HEK293T (cell line): ENCODE data around the gene C15orf40.
"Not testable (repeated sequence)": the region's sequence is repeated elsewhere in the genome, so short reads cannot be mapped to it uniquely, and the experiment has no call there.

Experiments used
- CTCF ChIA-PET: fragments of 350-600 bp; formaldehyde crosslinking; extraction: SDS; loops from one replicate; lab custom pipeline; 2021; ENCODE audit warnings: antibody characterized with exemption, inconsistent platforms; lab: Yijun Ruan, JAX
- POLR2A ChIA-PET: fragments of 350-600 bp; formaldehyde crosslinking; extraction: SDS; loops from one replicate; lab custom pipeline; 2020; ENCODE audit warnings: antibody characterized with exemption, inconsistent platforms; lab: Yijun Ruan, JAX
- DNase-seq: peaks from one replicate; pipeline ENCODE4 v3.0.0; 2012; ENCODE audit warnings: mixed read lengths; ENCODE audit errors: extremely low spot score
- ARNT ChIP-seq: fragments of 450-650 bp; IDR thresholded peaks from 2 replicates; pipeline ENCODE4 v1.6.1; 2017; ENCODE audit warnings: mild to moderate bottlenecking
- BHLHE40 ChIP-seq: fragments of 450-650 bp; IDR thresholded peaks from 2 replicates; pipeline ENCODE4 v1.6.1; 2016; ENCODE audit warnings: mild to moderate bottlenecking, moderate library complexity, borderline replicate concordance
- CTBP1 ChIP-seq: fragments of 450-650 bp; IDR thresholded peaks from 2 replicates; pipeline ENCODE4 v1.6.1; 2016; ENCODE audit warnings: borderline replicate concordance
- ELF4 ChIP-seq: fragments of 450-650 bp; IDR thresholded peaks from 2 replicates; pipeline ENCODE4 v1.6.1; 2017; ENCODE audit warnings: antibody characterized with exemption
- FOXA1 ChIP-seq: fragments of 450-650 bp; IDR thresholded peaks from 2 replicates; pipeline ENCODE4 v1.6.1; 2016; ENCODE audit warnings: mild to moderate bottlenecking
- FOXK2 ChIP-seq: fragments of 450-650 bp; IDR thresholded peaks from 2 replicates; pipeline ENCODE4 v1.6.1; 2016; ENCODE audit warnings: mild to moderate bottlenecking
- FOXM1 ChIP-seq: fragments of 450-650 bp; IDR thresholded peaks from 2 replicates; pipeline ENCODE4 v1.6.1; 2017; ENCODE audit warnings: mild to moderate bottlenecking, borderline replicate concordance
- HDGF ChIP-seq: fragments of 450-650 bp; IDR thresholded peaks from 2 replicates; pipeline ENCODE4 v1.6.1; 2017; ENCODE audit warnings: antibody characterized with exemption, borderline replicate concordance
- L3MBTL2 ChIP-seq: fragments of 450-650 bp; conservative IDR thresholded peaks from 2 replicates; pipeline ENCODE4 v1.6.1; 2016; ENCODE audit warnings: mild to moderate bottlenecking
- LEF1 ChIP-seq: fragments of 450-650 bp; IDR thresholded peaks from 2 replicates; pipeline ENCODE4 v1.6.1; 2017; ENCODE audit warnings: mild to moderate bottlenecking, borderline replicate concordance
- NFRKB ChIP-seq: fragments of 450-650 bp; IDR thresholded peaks from 2 replicates; pipeline ENCODE4 v1.6.1; 2016; ENCODE audit warnings: mild to moderate bottlenecking, moderate library complexity
- SP1 ChIP-seq: fragments of 450-650 bp; IDR thresholded peaks from 2 replicates; pipeline ENCODE4 v1.6.1; 2017
- SUZ12 ChIP-seq: fragments of 450-650 bp; IDR thresholded peaks from 2 replicates; pipeline ENCODE4 v1.6.1; 2016; ENCODE audit warnings: mild to moderate bottlenecking
- TARDBP ChIP-seq: fragments of 450-650 bp; IDR thresholded peaks from 2 replicates; pipeline ENCODE4 v1.6.1; 2016
- ZNF384 ChIP-seq: fragments of 450-650 bp; IDR thresholded peaks from 2 replicates; pipeline ENCODE4 v1.6.1; 2016
- TF ChIP-seq, protein P1 (sequence below): fragments of 450-650 bp; IDR thresholded peaks from 2 replicates; pipeline ENCODE4 v1.6.1; 2016

C15orf40 gene

DNA sequence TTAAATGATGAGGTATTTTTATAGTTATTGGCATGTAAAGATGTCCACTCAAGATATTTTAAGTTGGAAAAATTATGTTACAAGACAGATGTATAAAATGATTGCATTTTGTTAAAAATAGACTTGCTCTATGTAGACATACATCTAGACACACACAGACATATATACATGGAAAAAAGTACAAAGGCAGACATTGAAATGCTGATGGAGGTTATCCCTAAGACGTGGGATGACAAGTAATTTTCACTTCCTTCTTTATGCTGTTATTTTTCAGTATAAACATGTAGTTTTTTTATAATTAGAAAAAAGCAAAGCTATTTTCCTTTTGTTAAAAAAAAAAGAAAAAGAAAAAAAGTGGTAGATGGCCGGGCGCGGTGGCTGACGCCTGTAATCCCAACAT is 66.1 kb downstream of the C15orf40 start:
- CTCF ChIA-PET: interaction anchor here (0.6 kb wide), 2 partner anchors 50 to 304 kb away, joined by 3 read pairs; no protein-coding TSS in a partner anchor
- POLR2A ChIA-PET: no interaction called here
- no peak for TF ChIP-seq HDGF
- no peak for TF ChIP-seq BHLHE40
- no peak for TF ChIP-seq ELF4
- no peak for TF ChIP-seq SUZ12
- TF ChIP-seq FOXK2: no peak
- TF ChIP-seq, protein P1, sequence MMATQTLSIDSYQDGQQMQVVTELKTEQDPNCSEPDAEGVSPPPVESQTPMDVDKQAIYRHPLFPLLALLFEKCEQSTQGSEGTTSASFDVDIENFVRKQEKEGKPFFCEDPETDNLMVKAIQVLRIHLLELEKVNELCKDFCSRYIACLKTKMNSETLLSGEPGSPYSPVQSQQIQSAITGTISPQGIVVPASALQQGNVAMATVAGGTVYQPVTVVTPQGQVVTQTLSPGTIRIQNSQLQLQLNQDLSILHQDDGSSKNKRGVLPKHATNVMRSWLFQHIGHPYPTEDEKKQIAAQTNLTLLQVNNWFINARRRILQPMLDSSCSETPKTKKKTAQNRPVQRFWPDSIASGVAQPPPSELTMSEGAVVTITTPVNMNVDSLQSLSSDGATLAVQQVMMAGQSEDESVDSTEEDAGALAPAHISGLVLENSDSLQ: no peak
- no peak for TF ChIP-seq CTBP1
- no peak for TF ChIP-seq SP1
- TF ChIP-seq TARDBP: no peak
- TF ChIP-seq NFRKB: no peak
- no peak for DNase-seq

DNA sequence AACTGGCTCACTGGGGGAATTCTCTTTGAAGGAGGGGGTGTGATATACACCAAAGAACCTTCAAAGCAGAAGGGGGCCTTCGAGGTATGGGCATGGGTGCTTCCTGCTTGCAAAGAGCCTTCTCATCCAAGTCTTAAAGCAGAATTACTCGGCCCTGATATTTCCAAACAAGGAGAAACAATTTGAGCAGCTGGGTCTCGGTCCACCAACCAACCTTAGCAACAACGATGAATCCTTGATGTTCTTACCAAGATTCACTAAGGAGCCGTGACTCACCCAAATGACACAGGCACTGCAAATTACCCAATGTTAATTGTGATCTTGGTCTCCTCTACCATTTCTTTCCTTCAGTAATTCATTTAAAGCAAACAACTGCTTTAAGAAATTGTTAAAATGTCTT is 66.6 kb downstream of the C15orf40 start:
- no peak for TF ChIP-seq SP1
- TF ChIP-seq LEF1: no peak
- no peak for TF ChIP-seq BHLHE40
- TF ChIP-seq FOXK2: no peak
- TF ChIP-seq CTBP1: no peak
- no peak for TF ChIP-seq L3MBTL2
- TF ChIP-seq NFRKB: no peak
- TF ChIP-seq FOXA1: no peak
- TF ChIP-seq TARDBP: no peak
- TF ChIP-seq ELF4: no peak
- no peak for TF ChIP-seq HDGF
- no peak for TF ChIP-seq FOXM1
- TF ChIP-seq ARNT: no peak
- TF ChIP-seq ZNF384: no peak
- TF ChIP-seq, protein P1: no peak
- TF ChIP-seq SUZ12: no peak
- ChIA-PET CTCF (interaction anchor here (0.6 to 1.7 kb wide), 2 partner anchors 95 to 304 kb away, joined by 3 to 5 read pairs; no protein-coding TSS in a partner anchor), POLR2A (no interaction called here)
- no peak for DNase-seq

DNA sequence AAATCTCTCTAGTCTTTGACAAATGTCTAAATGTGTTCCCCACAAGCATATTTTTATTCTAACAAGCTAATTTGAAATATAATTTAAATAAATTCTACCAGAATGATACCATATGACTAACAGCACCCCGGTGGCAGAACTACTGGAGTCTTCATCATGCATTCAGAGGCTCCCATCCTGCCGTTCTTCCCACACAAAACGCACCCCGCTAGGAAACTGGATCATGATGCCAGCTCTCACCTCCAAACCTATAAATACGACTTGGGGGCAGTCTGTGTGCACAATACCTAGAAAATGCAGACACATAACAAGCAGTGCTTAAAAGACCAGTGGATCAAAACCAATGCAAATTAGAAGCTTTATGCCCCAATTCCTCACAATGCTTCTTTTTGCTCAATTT is 67.4 kb downstream of the C15orf40 start:
- ChIA-PET CTCF (interaction anchor here (1.2 to 1.7 kb wide), 3 partner anchors 12 to 95 kb away, joined by 4 to 5 read pairs (median 4); no protein-coding TSS in a partner anchor), POLR2A (interaction anchor here (0.6 to 1.8 kb wide), 2 partner anchors 42 to 373 kb away, joined by 3 to 4 read pairs; partner anchors contain the start of gene RAMAC)
- TF ChIP-seq, protein P1: no peak
- TF ChIP-seq FOXK2 (no peak), CTBP1 (no peak), SUZ12 (no peak), ELF4 (no peak), ARNT (no peak), LEF1 (no peak), TARDBP (no peak), HDGF (no peak), L3MBTL2 (no peak), FOXA1 (no peak), ZNF384 (no peak), SP1 (no peak), BHLHE40 (no peak), NFRKB (no peak)
- no peak for DNase-seq

DNA sequence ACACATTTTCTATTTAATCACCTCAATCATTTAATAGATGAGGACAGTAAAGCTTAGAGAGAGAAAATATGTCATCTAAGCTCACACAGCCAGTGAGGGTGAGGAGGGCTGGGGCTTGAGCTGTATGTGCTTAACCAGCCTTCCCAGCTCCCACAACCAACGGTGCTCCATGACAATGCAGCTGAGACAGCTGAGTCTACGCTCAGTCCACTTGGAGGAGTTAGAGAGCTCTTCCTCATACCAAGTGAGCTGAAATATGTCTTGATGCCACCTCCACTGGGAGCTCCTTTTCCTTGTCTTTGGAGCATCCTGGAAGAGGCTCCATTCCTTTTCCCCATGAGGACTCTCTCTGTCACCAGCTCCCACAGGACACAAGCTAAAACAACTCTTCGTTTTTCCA is 68.3 kb downstream of the C15orf40 start:
- no peak for DNase-seq
- ChIA-PET POLR2A (interaction anchor here (0.6 to 1.8 kb wide), 2 partner anchors 43 to 372 kb away, joined by 3 to 4 read pairs; partner anchors contain the start of gene RAMAC), CTCF (interaction anchor here (0.9 to 1.7 kb wide), 5 partner anchors 12 to 94 kb away, joined by 3 to 5 read pairs (median 4); no protein-coding TSS in a partner anchor)
- TF ChIP-seq NFRKB (no peak), HDGF (no peak), LEF1 (no peak), FOXM1 (no peak), BHLHE40 (no peak)

DNA sequence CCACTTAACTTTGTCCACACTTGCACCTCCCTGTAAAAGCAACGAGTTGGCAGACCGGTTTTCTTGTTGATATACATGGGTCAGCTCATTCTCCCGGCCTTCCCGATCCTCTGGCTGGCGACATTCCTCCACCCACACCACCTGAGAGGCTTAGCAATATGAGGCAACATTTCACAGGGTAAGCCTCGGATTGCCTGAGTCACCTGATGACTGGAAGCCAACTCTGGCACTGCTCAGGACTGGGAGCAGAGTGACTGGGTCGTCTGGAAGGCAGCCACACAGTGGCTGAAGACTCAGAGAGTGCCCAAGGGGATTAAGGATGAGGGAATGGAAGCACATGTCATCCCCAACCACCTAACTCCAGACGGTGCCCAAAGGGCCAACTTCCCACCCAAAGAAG is 68.7 kb downstream of the C15orf40 start:
- ChIA-PET CTCF (interaction anchor here (0.6 to 1.4 kb wide), 5 partner anchors 11 to 506 kb away, joined by 3 to 5 read pairs (median 4); no protein-coding TSS in a partner anchor), POLR2A (interaction anchor here (1.8 kb wide), 1 partner anchor 43 kb away, joined by 4 read pairs; the partner anchor contains the start of gene RAMAC)
- TF ChIP-seq LEF1 (no peak), FOXM1 (no peak), CTBP1 (no peak), SUZ12 (no peak), ZNF384 (no peak), ELF4 (no peak), NFRKB (no peak), TARDBP (no peak), BHLHE40 (no peak), HDGF (no peak)
- TF ChIP-seq, protein P1: no peak
- no peak for DNase-seq

DNA sequence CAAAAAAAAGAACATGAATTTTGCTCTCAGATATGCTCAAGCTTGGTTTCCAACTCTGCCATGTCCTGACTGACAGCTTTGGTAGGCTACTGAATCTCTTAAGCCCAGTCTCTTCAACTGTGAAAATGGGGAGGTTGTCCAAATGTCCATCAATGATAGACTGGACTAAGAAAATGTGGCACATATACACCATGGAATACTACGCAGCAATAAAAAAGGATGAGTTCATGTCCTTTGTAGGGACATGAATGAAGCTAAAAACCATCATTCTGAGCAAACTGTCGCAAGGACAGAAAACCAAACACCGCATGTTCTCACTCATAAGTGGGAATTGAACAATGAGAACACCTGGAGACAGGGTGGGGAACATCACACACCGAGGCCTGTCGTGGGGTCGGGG is 71.8 kb downstream of the C15orf40 start:
- CTCF ChIA-PET, POLR2A ChIA-PET, DNase-seq: not testable (repeated sequence)
